Esophagus muscularis mucosa (tissue), 4 donors: ENCODE results near the gene PRDM16. TPM values are rescaled to one million over a fixed set of nuclear protein-coding genes. Genes with fewer than 3 reads are reported as not detected.

Experiments used
- DNase-seq: peaks from one replicate; pipeline ENCODE4 v3.0.0-alpha.2; 2017; ENCODE audit errors: extremely low spot score
- H3K27ac ChIP-seq, 4 donors: fragments of 200-600 bp; sonication (generic); replicated peaks in 1 of 4; 1 replicate in 3 of 4; 2 replicates in 1 of 4; pipeline ENCODE4 v1.5.1; 2016 to 2019; ENCODE audit warnings: mild to moderate bottlenecking in 1 of 4
- H3K27me3 ChIP-seq, 4 donors: fragments of 200-600 bp; sonication (generic); one replicate each; pipeline versions ENCODE4 v1.5.1 to v1.6.0; 2016 to 2019
- H3K36me3 ChIP-seq, 4 donors: fragments of 200-600 bp; sonication (generic); one replicate each; pipeline ENCODE4 v1.5.1; 2016 to 2019
- H3K4me1 ChIP-seq, 4 donors: fragments of 200-600 bp; sonication (generic); one replicate each; pipeline ENCODE4 v1.5.1; 2016 to 2019
- H3K4me3 ChIP-seq, 4 donors: fragments of 200-600 bp; sonication (generic); 1 replicate in 2 of 4; 2 replicates in 2 of 4; pipeline ENCODE4 v1.5.1; 2016 to 2019; ENCODE audit warnings: mild to moderate bottlenecking in 4 of 4, moderate library complexity in 1 of 4
- H3K9me3 ChIP-seq, 4 donors: fragments of 200-600 bp; sonication (generic); 1 replicate in 3 of 4; 2 replicates in 1 of 4; pipeline ENCODE4 v1.5.1; 2016 to 2019
- CTCF ChIP-seq, 3 experiments: fragments of 200-600 bp in 2 of 3; fragments of 450-650 bp in 1 of 3; sonication (generic) in 2 of 3; IDR thresholded peaks; one replicate each; pipeline ENCODE4 v1.5.1; 2017 to 2019; ENCODE audit warnings: antibody characterized with exemption in 3 of 3, mild to moderate bottlenecking in 2 of 3, moderate library complexity in 1 of 3
- EP300 ChIP-seq: sonication (generic); formaldehyde crosslinking; IDR thresholded peaks from one replicate; pipeline ENCODE4 v1.6.1; 2017; ENCODE audit warnings: antibody characterized with exemption
- POLR2A ChIP-seq: fragments of 450-650 bp; IDR thresholded peaks from one replicate; pipeline ENCODE4 v1.6.1; 2017; ENCODE audit warnings: antibody characterized with exemption, moderate library complexity, mild to moderate bottlenecking, low read depth
- POLR2AphosphoS5 ChIP-seq, 2 donors: sonication (generic); formaldehyde crosslinking; IDR thresholded peaks; one replicate each; pipeline ENCODE4 v1.6.1; 2017; ENCODE audit warnings: antibody characterized with exemption in 2 of 2
- WGBS: methylation state at CpG from one replicate; pipeline ENCODE4 v1.1.5; 2018; 5-methylcytosine and 5-hydroxymethylcytosine counted together
- intact Hi-C: fragments of 100-400 bp; cut with DNase I; formaldehyde crosslinking; loops from one replicate; pipeline ENCODE4 v1.15.1; 2023
- total RNA-seq, 4 donors: library from RNA; depleted of rRNA; stranded (reverse); fragments of >200 nt; gene quantifications; one replicate each; pipeline versions ENCODE4 v1.1.0 to v1.2.1, GENCODE V29; 2016

The PRDM16 gene
- total RNA-seq, 4 donors from 2014 or later = 1.2 to 4.4 (median 2.2) TPM

GRCh38 chr1:3384407-3384806, 315.4 kb downstream of the PRDM16 start:
- Histone ChIP-seq H3K4me1 (peaks cover 0 to 7% (median 2%) of the 10 kb centered on the region in 4 donors), H3K27me3 (peaks cover 0 to 79% (median 0%) of the 10 kb centered on the region in 4 donors), H3K36me3 (no peaks in the 10 kb centered on the region), H3K4me3 (no peak overlapping the region), H3K9me3 (no peaks in the 10 kb centered on the region), H3K27ac (no peak overlapping the region)
- no peak for DNase-seq
- intact Hi-C loops = no loop called here
- WGBS = 65% methylated on average over 12 of the region's 12 CpGs
- TF ChIP-seq POLR2A = no peak
- TF ChIP-seq CTCF (IDR thresholded peaks at IDR 0.05) = no peak
- no peak for TF ChIP-seq EP300
- no peak for TF ChIP-seq POLR2AphosphoS5 (IDR thresholded peaks at IDR 0.05)

- no peak for DNase-seq
- H3K36me3 ChIP-seq = no peaks in the 10 kb centered on the region
- TF ChIP-seq POLR2AphosphoS5 (IDR thresholded peaks at IDR 0.05) = no peak
- no peak for TF ChIP-seq POLR2A
- TF ChIP-seq EP300 = no peak
- no peak for TF ChIP-seq CTCF (IDR thresholded peaks at IDR 0.05)
- H3K4me1 ChIP-seq = peaks cover 0 to 7% (median 2%) of the 10 kb centered on the region in 4 donors
- H3K27me3 ChIP-seq = peaks cover 0 to 88% (median 4%) of the 10 kb centered on the region in 4 donors
- H3K27ac ChIP-seq = no peak overlapping the region
- intact Hi-C loops = no loop called here
- WGBS = 89% methylated on average over 23 of the region's 23 CpGs
- no peak overlapping the region for H3K4me3 ChIP-seq
- no peaks in the 10 kb centered on the region for H3K9me3 ChIP-seq
Measured at GRCh38 chr1:3386205-3387002, 317.4 kb downstream of the PRDM16 start.

- TF ChIP-seq CTCF (IDR thresholded peaks at IDR 0.05) (no peak), POLR2A (no peak), EP300 (no peak), POLR2AphosphoS5 (IDR thresholded peaks at IDR 0.05) (no peak)
- Histone ChIP-seq H3K27ac (no peak overlapping the region), H3K4me3 (no peak overlapping the region), H3K36me3 (no peaks in the 10 kb centered on the region), H3K27me3 (peaks cover 0 to 88% (median 7%) of the 10 kb centered on the region in 4 donors), H3K9me3 (no peaks in the 10 kb centered on the region), H3K4me1 (peaks cover 0 to 7% (median 2%) of the 10 kb centered on the region in 4 donors)
- intact Hi-C loops = no loop called here
- 87% methylated on average over 17 of the region's 17 CpGs for WGBS
- DNase-seq = no peak
Measured at GRCh38 chr1:3387401-3387800, 318.4 kb downstream of the PRDM16 start.

GRCh38 chr1:3389093-3389833, 320.3 kb downstream of the PRDM16 start:
- no peak overlapping the region for H3K27ac ChIP-seq
- no peak for TF ChIP-seq EP300
- intact Hi-C loops = no loop called here

GRCh38 chr1:3390291-3390690, 321.3 kb downstream of the PRDM16 start:
- no peak overlapping the region for H3K4me3 ChIP-seq
- H3K36me3 ChIP-seq = no peaks in the 10 kb centered on the region
- DNase-seq = no peak
- H3K27me3 ChIP-seq = peaks cover 0 to 88% (median 25%) of the 10 kb centered on the region in 4 donors
- H3K27ac ChIP-seq = no peak overlapping the region
- H3K4me1 ChIP-seq = peaks cover 16 to 18% (median 16%) of the 10 kb centered on the region in 4 donors
- H3K9me3 ChIP-seq = no peaks in the 10 kb centered on the region
- 86% methylated on average over 14 of the region's 23 CpGs for WGBS
- intact Hi-C loops = no loop called here
- no peak for TF ChIP-seq POLR2A
- no peak for TF ChIP-seq POLR2AphosphoS5 (IDR thresholded peaks at IDR 0.05)
- no peak for TF ChIP-seq CTCF (IDR thresholded peaks at IDR 0.05)
- no peak for TF ChIP-seq EP300

More at GRCh38 chr1:3389093-3389833, 320.3 kb downstream of the PRDM16 start:
- H3K4me1 ChIP-seq = peaks cover 13 to 18% (median 14%) of the 10 kb centered on the region in 4 donors
- H3K9me3 ChIP-seq = no peaks in the 10 kb centered on the region
- no peak for DNase-seq
- H3K36me3 ChIP-seq = no peaks in the 10 kb centered on the region
- peaks cover 0 to 88% (median 23%) of the 10 kb centered on the region in 4 donors for H3K27me3 ChIP-seq
- 100% methylated on average over 4 of the region's 23 CpGs for WGBS
- H3K4me3 ChIP-seq = no peak overlapping the region
